Tibial nerve (tissue), 4 donors: ENCODE results near the gene EXPH5. TPM values are rescaled to one million over a fixed set of nuclear protein-coding genes. Genes with fewer than 3 reads are reported as not detected.

ENCODE experiments used
- DNase-seq, 2 donors: peaks; one replicate each; pipeline ENCODE4 v3.0.0-alpha.2; 2019; ENCODE audit warnings: low spot score in 2 of 2
- H3K27ac ChIP-seq, 4 donors: fragments of 200-600 bp; sonication (generic) in 3 of 4; one replicate each; pipeline ENCODE4 v1.5.1; 2017 to 2019; ENCODE audit warnings: mild to moderate bottlenecking in 1 of 4
- H3K27me3 ChIP-seq, 2 donors: fragments of 200-600 bp; sonication (generic) in 1 of 2; one replicate each; pipeline versions ENCODE4 v1.5.1 to v1.6.0; 2017 to 2019
- H3K36me3 ChIP-seq, 3 donors: fragments of 200-600 bp; sonication (generic); one replicate each; pipeline ENCODE4 v1.5.1; 2018 to 2019
- H3K4me1 ChIP-seq, 4 donors: fragments of 200-600 bp; sonication (generic) in 3 of 4; one replicate each; pipeline ENCODE4 v1.5.1; 2017 to 2019
- H3K4me3 ChIP-seq, 4 donors: fragments of 200-600 bp; sonication (generic) in 3 of 4; one replicate each; pipeline ENCODE4 v1.5.1; 2017 to 2019; ENCODE audit warnings: mild to moderate bottlenecking in 1 of 4, moderate library complexity in 1 of 4
- H3K9me3 ChIP-seq, 4 donors: fragments of 200-600 bp; sonication (generic) in 3 of 4; one replicate each; pipeline ENCODE4 v1.5.1; 2017 to 2019
- CTCF ChIP-seq, 5 experiments: fragments of 200-600 bp in 3 of 5; fragments of 450-650 bp in 2 of 5; sonication (generic) in 3 of 5; IDR thresholded peaks; one replicate each; pipeline ENCODE4 v1.5.1; 2016 to 2019; ENCODE audit warnings: antibody characterized with exemption in 5 of 5, mild to moderate bottlenecking in 3 of 5, moderate library complexity in 2 of 5
- EP300 ChIP-seq, 2 donors: sonication (generic); formaldehyde crosslinking; IDR thresholded peaks; one replicate each; pipeline ENCODE4 v1.6.1; 2017; ENCODE audit warnings: antibody characterized with exemption in 2 of 2, mild to moderate bottlenecking in 1 of 2
- POLR2A ChIP-seq, 2 donors: fragments of 450-650 bp; IDR thresholded peaks; one replicate each; pipeline ENCODE4 v1.6.1; 2017; ENCODE audit warnings: antibody characterized with exemption in 2 of 2, mild to moderate bottlenecking in 2 of 2, moderate library complexity in 2 of 2
- WGBS, 2 donors: methylation state at CpG; one replicate each; pipeline ENCODE4 v1.1.5; 2018; 5-methylcytosine and 5-hydroxymethylcytosine counted together
- total RNA-seq, 4 donors: library from RNA; depleted of rRNA; stranded (reverse); fragments of >200 nt; gene quantifications; one replicate each; pipeline ENCODE4 v1.1.0, GENCODE V29; 2016

The EXPH5 gene
- total RNA-seq, 4 donors from 2014 or later, result 2.4 to 5.4 (median 4.1) TPM

- DNase-seq, result no peak
- no peaks in the 10 kb centered on the region for H3K27me3 ChIP-seq
- no peaks in the 10 kb centered on the region for H3K9me3 ChIP-seq
- 64 to 67% methylated on average over 2 of the region's 2 CpGs for WGBS, 2 donors
- H3K4me3 ChIP-seq, result no peak overlapping the region
- no peak overlapping the region for H3K27ac ChIP-seq
- TF ChIP-seq POLR2A (IDR thresholded peaks at IDR 0.05) (no peak), EP300 (IDR thresholded peaks at IDR 0.05) (no peak), CTCF (IDR thresholded peaks at IDR 0.05) (no peak)
- H3K4me1 ChIP-seq, result no peaks in the 10 kb centered on the region
- H3K36me3 ChIP-seq, result no peaks in the 10 kb centered on the region
Observed at GRCh38 chr11:108620958-108621772, 27.6 kb upstream of the EXPH5 start.

- H3K27me3 ChIP-seq, result no peaks in the 10 kb centered on the region
Observed at GRCh38 chr11:108618529-108618928, 25.0 kb upstream of the EXPH5 start.

GRCh38 chr11:108617055-108617454, 23.5 kb upstream of the EXPH5 start:
- 57 to 65% methylated on average over 4 of the region's 4 CpGs for WGBS, 2 donors

More at GRCh38 chr11:108618529-108618928, 25.0 kb upstream of the EXPH5 start:
- 36 to 38% methylated on average over 1 of the region's 1 CpG for WGBS, 2 donors
- Histone ChIP-seq H3K4me1 (no peaks in the 10 kb centered on the region), H3K27ac (no peak overlapping the region), H3K4me3 (no peak overlapping the region), H3K9me3 (no peaks in the 10 kb centered on the region), H3K36me3 (no peaks in the 10 kb centered on the region)
- TF ChIP-seq POLR2A (IDR thresholded peaks at IDR 0.05) (no peak), CTCF (IDR thresholded peaks at IDR 0.05) (no peak)
- DNase-seq, result no peak

GRCh38 chr11:108616549-108616948, 23.0 kb upstream of the EXPH5 start:
- H3K4me1 ChIP-seq, result no peaks in the 10 kb centered on the region
- no peaks in the 10 kb centered on the region for H3K36me3 ChIP-seq
- DNase-seq, result no peak
- no peaks in the 10 kb centered on the region for H3K27me3 ChIP-seq
- no peaks in the 10 kb centered on the region for H3K9me3 ChIP-seq
- 87 to 93% methylated on average over 3 of the region's 3 CpGs for WGBS, 2 donors
- H3K4me3 ChIP-seq, result no peak overlapping the region
- H3K27ac ChIP-seq, result no peak overlapping the region
- no peak for TF ChIP-seq CTCF (IDR thresholded peaks at IDR 0.05)
- no peak for TF ChIP-seq POLR2A (IDR thresholded peaks at IDR 0.05)
- no peak for TF ChIP-seq EP300 (IDR thresholded peaks at IDR 0.05)

More at GRCh38 chr11:108617055-108617454, 23.5 kb upstream of the EXPH5 start:
- TF ChIP-seq EP300 (IDR thresholded peaks at IDR 0.05) (no peak), CTCF (IDR thresholded peaks at IDR 0.05) (no peak), POLR2A (IDR thresholded peaks at IDR 0.05) (no peak)
- no peak for DNase-seq
- Histone ChIP-seq H3K4me3 (no peak overlapping the region), H3K36me3 (no peaks in the 10 kb centered on the region), H3K9me3 (no peaks in the 10 kb centered on the region), H3K27me3 (no peaks in the 10 kb centered on the region), H3K27ac (no peak overlapping the region), H3K4me1 (no peaks in the 10 kb centered on the region)

- DNase-seq, result no peak
- Histone ChIP-seq H3K4me3 (no peak overlapping the region), H3K4me1 (no peaks in the 10 kb centered on the region), H3K36me3 (no peaks in the 10 kb centered on the region), H3K27me3 (no peaks in the 10 kb centered on the region), H3K27ac (no peak overlapping the region), H3K9me3 (no peaks in the 10 kb centered on the region)
- TF ChIP-seq EP300 (IDR thresholded peaks at IDR 0.05) (no peak), CTCF (IDR thresholded peaks at IDR 0.05) (no peak), POLR2A (IDR thresholded peaks at IDR 0.05) (no peak)
- 89 to 91% methylated on average over 3 of the region's 3 CpGs for WGBS, 2 donors
Observed at GRCh38 chr11:108614086-108614485, 20.5 kb upstream of the EXPH5 start.
